HEK293T (cell line): Measurements from ENCODE around the gene LTB4R.

Source experiments
- CTCF ChIA-PET: fragments of 350-600 bp; formaldehyde crosslinking; extraction: SDS; loops from one replicate; lab custom pipeline; 2021; ENCODE audit warnings: antibody characterized with exemption, inconsistent platforms; lab: Yijun Ruan, JAX
- POLR2A ChIA-PET: fragments of 350-600 bp; formaldehyde crosslinking; extraction: SDS; loops from one replicate; lab custom pipeline; 2020; ENCODE audit warnings: antibody characterized with exemption, inconsistent platforms; lab: Yijun Ruan, JAX
- DNase-seq: peaks from one replicate; pipeline ENCODE4 v3.0.0; 2012; ENCODE audit warnings: mixed read lengths; ENCODE audit errors: extremely low spot score
- ARNT ChIP-seq: fragments of 450-650 bp; IDR thresholded peaks from 2 replicates; pipeline ENCODE4 v1.6.1; 2017; ENCODE audit warnings: mild to moderate bottlenecking
- BHLHE40 ChIP-seq: fragments of 450-650 bp; IDR thresholded peaks from 2 replicates; pipeline ENCODE4 v1.6.1; 2016; ENCODE audit warnings: mild to moderate bottlenecking, moderate library complexity, borderline replicate concordance
- CTBP1 ChIP-seq: fragments of 450-650 bp; IDR thresholded peaks from 2 replicates; pipeline ENCODE4 v1.6.1; 2016; ENCODE audit warnings: borderline replicate concordance
- ELF4 ChIP-seq: fragments of 450-650 bp; IDR thresholded peaks from 2 replicates; pipeline ENCODE4 v1.6.1; 2017; ENCODE audit warnings: antibody characterized with exemption
- FOXA1 ChIP-seq: fragments of 450-650 bp; IDR thresholded peaks from 2 replicates; pipeline ENCODE4 v1.6.1; 2016; ENCODE audit warnings: mild to moderate bottlenecking
- FOXK2 ChIP-seq: fragments of 450-650 bp; IDR thresholded peaks from 2 replicates; pipeline ENCODE4 v1.6.1; 2016; ENCODE audit warnings: mild to moderate bottlenecking
- FOXM1 ChIP-seq: fragments of 450-650 bp; IDR thresholded peaks from 2 replicates; pipeline ENCODE4 v1.6.1; 2017; ENCODE audit warnings: mild to moderate bottlenecking, borderline replicate concordance
- HDGF ChIP-seq: fragments of 450-650 bp; IDR thresholded peaks from 2 replicates; pipeline ENCODE4 v1.6.1; 2017; ENCODE audit warnings: antibody characterized with exemption, borderline replicate concordance
- L3MBTL2 ChIP-seq: fragments of 450-650 bp; conservative IDR thresholded peaks from 2 replicates; pipeline ENCODE4 v1.6.1; 2016; ENCODE audit warnings: mild to moderate bottlenecking
- LEF1 ChIP-seq: fragments of 450-650 bp; IDR thresholded peaks from 2 replicates; pipeline ENCODE4 v1.6.1; 2017; ENCODE audit warnings: mild to moderate bottlenecking, borderline replicate concordance
- NFRKB ChIP-seq: fragments of 450-650 bp; IDR thresholded peaks from 2 replicates; pipeline ENCODE4 v1.6.1; 2016; ENCODE audit warnings: mild to moderate bottlenecking, moderate library complexity
- PKNOX1 ChIP-seq: fragments of 450-650 bp; IDR thresholded peaks from 2 replicates; pipeline ENCODE4 v1.6.1; 2016
- SP1 ChIP-seq: fragments of 450-650 bp; IDR thresholded peaks from 2 replicates; pipeline ENCODE4 v1.6.1; 2017
- SUZ12 ChIP-seq: fragments of 450-650 bp; IDR thresholded peaks from 2 replicates; pipeline ENCODE4 v1.6.1; 2016; ENCODE audit warnings: mild to moderate bottlenecking
- TARDBP ChIP-seq: fragments of 450-650 bp; IDR thresholded peaks from 2 replicates; pipeline ENCODE4 v1.6.1; 2016
- ZNF384 ChIP-seq: fragments of 450-650 bp; IDR thresholded peaks from 2 replicates; pipeline ENCODE4 v1.6.1; 2016

Gene LTB4R

GRCh38 chr14:24277071-24277470 is 34.2 kb upstream of the LTB4R start:
- no peak for DNase-seq
- ChIA-PET POLR2A (no interaction called here), CTCF (no interaction called here)
- TF ChIP-seq NFRKB (no peak), FOXM1 (no peak), PKNOX1 (no peak), SUZ12 (no peak), FOXA1 (no peak), ARNT (no peak), HDGF (no peak), L3MBTL2 (no peak), SP1 (no peak), TARDBP (no peak)

GRCh38 chr14:24277606-24278321 is 33.5 kb upstream of the LTB4R start:
- ChIA-PET CTCF (no interaction called here), POLR2A (interaction anchor here (0.8 kb wide), 1 partner anchor 35 kb away, joined by 3 read pairs; the partner anchor contains the start of gene TINF2)
- no peak for DNase-seq
- TF ChIP-seq FOXK2, result no peak
- TF ChIP-seq ZNF384, result no peak
- TF ChIP-seq SUZ12, result no peak
- TF ChIP-seq LEF1, result no peak
- no peak for TF ChIP-seq BHLHE40
- no peak for TF ChIP-seq ELF4
- no peak for TF ChIP-seq NFRKB
- TF ChIP-seq FOXA1, result no peak
- TF ChIP-seq ARNT, result no peak
- TF ChIP-seq TARDBP, result no peak
- TF ChIP-seq HDGF, result no peak
- TF ChIP-seq CTBP1, result no peak
- TF ChIP-seq L3MBTL2, result no peak

- POLR2A ChIA-PET, result interaction anchor here (0.8 kb wide), 1 partner anchor 36 kb away, joined by 3 read pairs; the partner anchor contains the start of gene TINF2
- no peak for DNase-seq
- TF ChIP-seq FOXK2 (no peak), PKNOX1 (no peak), ZNF384 (no peak), FOXA1 (no peak), BHLHE40 (no peak), ELF4 (no peak), LEF1 (no peak), SUZ12 (no peak), CTBP1 (no peak), NFRKB (no peak), TARDBP (no peak), SP1 (no peak), L3MBTL2 (no peak), ARNT (no peak), HDGF (no peak), FOXM1 (no peak)
- CTCF ChIA-PET, result no interaction called here
Observed at GRCh38 chr14:24278424-24278823, 32.9 kb upstream of the LTB4R start.

GRCh38 chr14:24279301-24280186 is 31.8 kb upstream of the LTB4R start:
- no peak for DNase-seq
- CTCF ChIA-PET, result interaction anchor here (1.1 kb wide), 1 partner anchor 52 kb away, joined by 3 read pairs; no protein-coding TSS in a partner anchor
- no peak for TF ChIP-seq SP1
- TF ChIP-seq ZNF384, result no peak
- TF ChIP-seq ARNT, result no peak
- TF ChIP-seq PKNOX1, result no peak
- no peak for TF ChIP-seq TARDBP
- no peak for TF ChIP-seq FOXM1
- no peak for TF ChIP-seq BHLHE40
- TF ChIP-seq SUZ12, result no peak
- TF ChIP-seq FOXK2, result no peak
- no peak for TF ChIP-seq ELF4
- POLR2A ChIA-PET, result interaction anchor here (5.3 kb wide), 1 partner anchor 8 kb away, joined by 39 read pairs; the partner anchor contains the start of gene RABGGTA

GRCh38 chr14:24280797-24281460 is 30.4 kb upstream of the LTB4R start:
- CTCF ChIA-PET, result interaction anchor here (0.6 to 1.2 kb wide), 3 partner anchors 9 to 51 kb away, joined by 3 to 5 read pairs (median 4); partner anchors contain the start of gene RABGGTA
- POLR2A ChIA-PET, result interaction anchor here (1.6 to 5.3 kb wide), 2 partner anchors 9 to 38 kb away, joined by 6 to 39 read pairs; partner anchors contain the start of genes RABGGTA and TINF2
- TF ChIP-seq ELF4 (no peak), PKNOX1 (no peak), CTBP1 (no peak), L3MBTL2 (no peak), TARDBP (no peak), HDGF (no peak), LEF1 (no peak), ARNT (no peak), FOXK2 (no peak), ZNF384 (no peak), FOXA1 (no peak), SUZ12 (no peak), BHLHE40 (no peak)
- DNase-seq, result no peak
